Ovary (tissue), 9 donors: ENCODE data around the gene SHROOM3. TPM values are rescaled to one million over a fixed set of nuclear protein-coding genes. Genes with fewer than 3 reads are reported as not detected.
A peak's percentile ranks its signal among the peaks of the same experiment; 100 is the strongest.

Experiments used
- DNase-seq, 5 donors: peaks; one replicate each; pipeline ENCODE4 v3.0.0-alpha.2; 2019 to 2020
- H3K27ac ChIP-seq, 2 donors: fragments of 200-600 bp; one replicate each; pipeline versions ENCODE4 v1.5.1 to v1.8.0; 2019 to 2022
- H3K27me3 ChIP-seq: fragments of 200-600 bp; one replicate; pipeline ENCODE4 v1.8.0; 2022
- H3K36me3 ChIP-seq: fragments of 200-600 bp; sonication (generic); one replicate; pipeline ENCODE4 v1.5.1; 2019
- H3K4me1 ChIP-seq: one replicate; pipeline ENCODE4 v1.8.1; 2013; ENCODE audit warnings: mild to moderate bottlenecking, moderate library complexity; ENCODE audit not compliant: insufficient read depth
- H3K4me3 ChIP-seq: fragments of 200-600 bp; sonication (generic); one replicate; pipeline ENCODE4 v1.5.1; 2017
- H3K9me3 ChIP-seq, 2 donors: fragments of 200-600 bp in 1 of 2; sonication (generic) in 1 of 2; one replicate each; pipeline versions ENCODE4 v1.5.1 to v1.8.1; 2013 to 2019; ENCODE audit warnings: mild to moderate bottlenecking in 1 of 2, moderate library complexity in 1 of 2
- EP300 ChIP-seq: sonication (generic); formaldehyde crosslinking; IDR thresholded peaks from one replicate; pipeline ENCODE4 v1.6.1; 2017; ENCODE audit warnings: antibody characterized with exemption
- POLR2A ChIP-seq: fragments of 450-650 bp; IDR thresholded peaks from one replicate; pipeline ENCODE4 v1.6.1; 2017; ENCODE audit warnings: antibody characterized with exemption, mild to moderate bottlenecking, moderate library complexity
- WGBS, 3 donors: extraction: QIAGEN DNeasy Blood & Tissue Kit in 1 of 3; methylation state at CpG; one replicate each; pipeline versions ENCODE4 v1.1.5 to v1.1.7; 2013 to 2017; 5-methylcytosine and 5-hydroxymethylcytosine counted together
- intact Hi-C, 4 donors: fragments of 100-400 bp; cut with DNase I; formaldehyde crosslinking; loops; one replicate each; pipeline versions ENCODE4 v1.11.0 to v1.15.1; 2022 to 2023
- polyA plus RNA-seq, 2 donors: library from polyadenylated mRNA; stranded (reverse); fragments of 200-250 nt in 1 of 2; fragments of 350-450 nt in 1 of 2; fragmentation: Illumina TruSeq in 1 of 2; extraction: RNeasy Lipid Tissue Mini Kit (QIAGEN cat#74804) in 1 of 2; gene quantifications; one replicate each; pipeline ENCODE4 v1.2.3, GENCODE V29; 2013 to 2014
- total RNA-seq, 7 donors: library from RNA; depleted of rRNA in 2 of 7; stranded (reverse); fragments of >200 nt in 2 of 7; fragmentation: NEBNext Ultra II Directional in 3 of 7; extraction: Animal tissue kit (Norgen Biotek cat#: 25700) in 3 of 7; gene quantifications; one replicate each; pipeline versions ENCODE4 v1.1.0 to v1.2.4, GENCODE V29; 2016 to 2023
- TF ChIP-seq, protein P1 (sequence below), 3 donors: fragments of 450-650 bp in 2 of 3; fragments of 200-600 bp in 1 of 3; IDR thresholded peaks; one replicate each; pipeline versions ENCODE4 v1.5.1 to v1.8.0; 2016 to 2022; ENCODE audit warnings: antibody characterized with exemption in 3 of 3, mild to moderate bottlenecking in 1 of 3
- donor health status: DM: no; HTN: no; CAD: no; lungs with moderate emphysema.
- donor health status: DM: no; HTN: no; CAD: no.
- donor health status: Bipolar disorder and iron deficiency.
- donor health status: DM: yes; HTN: yes; CAD: no.
- donor health status: DM: no; HTN: no; CAD: no.
- donor health status: DM: yes; HTN: yes; CAD: no.

Gene SHROOM3
- total and polyA plus RNA-seq, 9 donors: 0.80 to 70.1 (median 3.8) TPM

DNA sequence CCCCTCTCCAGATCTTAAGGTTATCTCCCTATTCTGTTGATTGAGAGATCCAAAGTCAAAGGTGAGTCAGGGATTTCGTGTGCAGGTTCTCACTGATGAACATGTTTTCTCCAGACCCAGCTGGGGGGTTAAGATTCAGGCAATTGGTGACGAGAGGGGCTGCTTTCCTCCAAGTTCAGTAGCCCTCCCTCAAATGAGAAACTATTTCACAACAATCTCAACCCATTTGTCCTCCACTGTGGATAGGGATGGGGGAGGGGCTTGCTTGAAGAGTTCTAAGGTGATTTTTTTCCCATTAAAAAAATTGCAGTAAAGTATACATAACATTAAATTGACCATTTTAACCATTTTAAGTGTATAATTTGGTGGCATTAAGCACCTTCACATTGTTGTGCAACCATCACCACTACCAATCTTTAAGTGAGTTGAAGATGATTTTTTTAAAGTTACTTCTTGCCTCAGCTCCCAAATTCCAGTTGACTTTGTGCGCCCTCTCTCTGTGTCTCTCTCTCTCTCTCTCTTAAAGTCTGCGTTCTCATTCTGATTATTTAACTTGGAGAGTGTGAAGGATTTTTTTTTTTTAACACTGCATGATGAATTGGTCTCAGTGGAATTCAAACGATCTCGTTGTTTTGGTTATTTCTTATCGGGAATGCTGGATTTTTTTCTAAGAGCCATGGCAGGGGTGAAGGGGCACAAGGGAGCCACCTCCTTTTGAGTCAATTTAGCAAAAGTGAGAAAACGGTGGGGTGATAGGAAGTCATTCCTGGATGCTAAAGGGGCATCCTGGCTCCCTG is 175.9 kb downstream of the SHROOM3 start:
- Histone ChIP-seq H3K9me3 (no peaks in the 10 kb centered on the region), H3K4me1 (peaks cover 15% of the 10 kb centered on the region), H3K27me3 (no peaks in the 10 kb centered on the region), H3K4me3 (no peak overlapping the region), H3K36me3 (no peaks in the 10 kb centered on the region), H3K27ac (peak overlapping the region in 1 of 2 donors; percentile 64)
- DNase-seq: peak in 2 of 5 donors; percentile 23 to 49
- WGBS, 3 donors: 13 to 21% (median 16%) methylated on average over 8 of the region's 8 CpGs
- TF ChIP-seq, protein P1, sequence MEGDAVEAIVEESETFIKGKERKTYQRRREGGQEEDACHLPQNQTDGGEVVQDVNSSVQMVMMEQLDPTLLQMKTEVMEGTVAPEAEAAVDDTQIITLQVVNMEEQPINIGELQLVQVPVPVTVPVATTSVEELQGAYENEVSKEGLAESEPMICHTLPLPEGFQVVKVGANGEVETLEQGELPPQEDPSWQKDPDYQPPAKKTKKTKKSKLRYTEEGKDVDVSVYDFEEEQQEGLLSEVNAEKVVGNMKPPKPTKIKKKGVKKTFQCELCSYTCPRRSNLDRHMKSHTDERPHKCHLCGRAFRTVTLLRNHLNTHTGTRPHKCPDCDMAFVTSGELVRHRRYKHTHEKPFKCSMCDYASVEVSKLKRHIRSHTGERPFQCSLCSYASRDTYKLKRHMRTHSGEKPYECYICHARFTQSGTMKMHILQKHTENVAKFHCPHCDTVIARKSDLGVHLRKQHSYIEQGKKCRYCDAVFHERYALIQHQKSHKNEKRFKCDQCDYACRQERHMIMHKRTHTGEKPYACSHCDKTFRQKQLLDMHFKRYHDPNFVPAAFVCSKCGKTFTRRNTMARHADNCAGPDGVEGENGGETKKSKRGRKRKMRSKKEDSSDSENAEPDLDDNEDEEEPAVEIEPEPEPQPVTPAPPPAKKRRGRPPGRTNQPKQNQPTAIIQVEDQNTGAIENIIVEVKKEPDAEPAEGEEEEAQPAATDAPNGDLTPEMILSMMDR (IDR thresholded peaks at IDR 0.05): no peak
- no peak for TF ChIP-seq EP300
- TF ChIP-seq POLR2A: no peak
- intact Hi-C loops: loop anchor here in 2 of 4 donors (10.0 kb wide), 2 partner anchors 124 to 144 kb away; no protein-coding TSS in a partner anchor

DNA sequence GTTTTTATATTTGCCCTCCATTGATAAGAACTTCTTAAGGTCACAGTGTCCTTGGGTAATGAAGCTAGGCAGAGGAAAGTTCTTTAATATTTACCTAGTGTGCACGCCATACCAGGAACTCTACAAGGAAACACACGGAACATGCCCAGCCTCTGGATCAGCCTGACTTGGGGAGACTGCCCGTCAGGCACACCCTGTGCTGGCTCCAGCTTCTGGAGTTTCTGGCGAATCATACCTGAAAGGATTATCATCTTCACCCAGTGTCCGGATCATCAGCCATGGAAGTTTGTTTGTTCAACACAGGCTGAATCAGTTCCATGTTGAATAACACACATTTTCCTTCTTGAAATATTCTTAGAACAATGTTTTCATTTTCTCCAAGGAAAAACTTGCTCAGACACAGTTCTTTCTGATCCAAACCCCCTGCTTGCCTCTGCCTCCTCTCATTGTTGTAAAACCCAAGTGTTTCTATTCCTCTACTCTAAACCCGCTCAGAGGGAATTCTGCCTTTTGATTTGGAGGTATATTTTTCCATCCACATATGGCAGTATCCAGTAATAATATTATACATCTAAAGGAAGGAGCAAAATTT is 176.7 kb downstream of the SHROOM3 start:
- H3K4me3 ChIP-seq: no peak overlapping the region
- TF ChIP-seq POLR2A: no peak
- TF ChIP-seq EP300: no peak
- TF ChIP-seq, protein P1 (IDR thresholded peaks at IDR 0.05): no peak
- H3K27ac ChIP-seq: peak overlapping the region in 1 of 2 donors; percentile 64
- no peaks in the 10 kb centered on the region for H3K27me3 ChIP-seq
- H3K4me1 ChIP-seq: peaks cover 15% of the 10 kb centered on the region
- DNase-seq: peak; percentile 26 to 61 (median 43)
- 3 to 13% (median 9%) methylated on average over 6 of the region's 6 CpGs for WGBS, 3 donors
- H3K36me3 ChIP-seq: no peaks in the 10 kb centered on the region
- intact Hi-C loops: loop anchor here in 2 of 4 donors (10.0 kb wide), 2 partner anchors 123 to 143 kb away; no protein-coding TSS in a partner anchor
- no peaks in the 10 kb centered on the region for H3K9me3 ChIP-seq

DNA sequence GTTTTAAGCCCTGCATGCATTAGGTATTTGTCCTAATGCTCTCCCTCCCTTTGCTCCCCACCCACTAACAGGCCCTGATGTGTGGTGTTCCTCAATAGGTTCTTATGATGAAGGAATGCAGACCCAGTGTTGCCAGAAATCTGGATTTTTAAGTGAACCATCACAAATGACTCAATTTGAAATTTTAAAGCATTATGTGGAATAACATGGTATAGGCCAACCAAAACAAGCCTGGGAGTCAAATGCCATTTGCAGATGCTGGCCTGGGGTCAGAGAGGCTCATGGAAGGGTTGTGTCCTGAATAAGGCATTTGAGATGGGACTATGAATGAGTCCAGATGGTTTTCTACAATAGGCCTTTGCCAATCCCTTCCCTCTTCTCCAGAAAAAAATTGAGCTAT is 179.6 kb downstream of the SHROOM3 start:
- no peaks in the 10 kb centered on the region for H3K36me3 ChIP-seq
- H3K4me3 ChIP-seq: no peak overlapping the region
- no peaks in the 10 kb centered on the region for H3K9me3 ChIP-seq
- peaks cover 8% of the 10 kb centered on the region for H3K4me1 ChIP-seq
- H3K27me3 ChIP-seq: no peaks in the 10 kb centered on the region
- intact Hi-C loops: loop anchor here in 2 of 4 donors (10.0 kb wide), 2 partner anchors 120 to 140 kb away; no protein-coding TSS in a partner anchor
- no peak for DNase-seq
- TF ChIP-seq POLR2A (no peak), EP300 (no peak)
- TF ChIP-seq, protein P1 (IDR thresholded peaks at IDR 0.05): no peak
- no peak overlapping the region for H3K27ac ChIP-seq

DNA sequence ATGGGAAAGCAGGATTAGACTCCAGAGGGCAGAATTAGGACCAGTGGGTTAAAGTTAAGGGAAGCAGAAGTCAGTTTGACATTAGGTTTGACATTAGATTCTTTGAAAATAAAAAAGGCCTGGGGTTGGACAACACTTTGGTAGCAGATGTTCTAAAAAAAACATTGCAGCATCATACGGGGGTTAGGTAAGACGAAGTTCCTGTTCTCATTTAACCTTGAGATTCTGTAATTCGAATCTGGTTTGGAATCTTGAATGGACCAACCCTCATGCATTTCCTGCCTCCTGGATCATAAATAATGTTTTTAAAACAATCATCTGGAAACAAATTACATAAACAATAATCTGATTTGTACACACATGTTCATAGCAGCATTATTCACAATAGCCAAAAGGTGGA is 181.0 kb downstream of the SHROOM3 start:
- peaks cover 5% of the 10 kb centered on the region for H3K4me1 ChIP-seq
- intact Hi-C loops: loop anchor here in 2 of 4 donors (10.0 kb wide), 2 partner anchors 119 to 139 kb away; no protein-coding TSS in a partner anchor
- no peak overlapping the region for H3K27ac ChIP-seq
- no peaks in the 10 kb centered on the region for H3K27me3 ChIP-seq
- DNase-seq: no peak
- 23 to 55% (median 37%) methylated on average over 3 of the region's 3 CpGs for WGBS, 3 donors
- no peak overlapping the region for H3K4me3 ChIP-seq
- TF ChIP-seq, protein P1 (IDR thresholded peaks at IDR 0.05): no peak
- TF ChIP-seq POLR2A (no peak), EP300 (no peak)
- H3K9me3 ChIP-seq: no peaks in the 10 kb centered on the region
- no peaks in the 10 kb centered on the region for H3K36me3 ChIP-seq
